ENCODE data around the gene STIM1.

Gene STIM1

DNA sequence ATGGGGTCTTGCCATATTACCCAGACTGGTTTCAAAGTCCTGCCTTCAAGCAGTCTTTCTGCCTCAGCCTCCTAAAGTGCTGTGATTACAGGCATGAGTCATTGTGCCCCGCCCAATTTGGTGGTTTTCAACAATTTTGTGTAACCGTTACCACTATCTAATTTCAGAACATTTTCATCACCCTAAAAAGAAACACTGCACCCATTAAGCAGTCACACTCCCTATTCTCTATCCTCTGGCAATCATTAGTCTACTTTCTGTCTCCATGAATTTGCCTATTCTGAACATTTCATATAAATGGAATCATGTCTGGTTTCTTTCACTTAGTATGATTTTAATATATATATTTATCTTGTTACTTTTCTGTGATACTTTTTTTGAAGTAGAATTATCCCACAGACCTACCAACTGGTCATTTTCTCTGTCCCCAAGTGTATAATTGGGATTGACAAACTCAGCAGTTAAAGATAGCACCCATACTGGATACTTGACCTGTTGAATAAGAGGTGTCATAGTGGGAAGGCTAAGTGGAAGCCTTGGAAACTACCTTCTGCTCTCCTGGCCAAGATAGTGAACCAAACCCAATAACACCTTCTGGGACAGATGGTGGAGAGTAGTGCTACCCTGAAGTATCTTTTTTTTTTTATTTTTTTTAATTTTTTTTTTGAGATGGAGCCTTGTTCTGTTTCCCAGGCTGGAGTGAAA is 64.8 kb downstream of the STIM1 start:
- peak; percentile 38 to 68 (median 66) for DNase-seq

DNA sequence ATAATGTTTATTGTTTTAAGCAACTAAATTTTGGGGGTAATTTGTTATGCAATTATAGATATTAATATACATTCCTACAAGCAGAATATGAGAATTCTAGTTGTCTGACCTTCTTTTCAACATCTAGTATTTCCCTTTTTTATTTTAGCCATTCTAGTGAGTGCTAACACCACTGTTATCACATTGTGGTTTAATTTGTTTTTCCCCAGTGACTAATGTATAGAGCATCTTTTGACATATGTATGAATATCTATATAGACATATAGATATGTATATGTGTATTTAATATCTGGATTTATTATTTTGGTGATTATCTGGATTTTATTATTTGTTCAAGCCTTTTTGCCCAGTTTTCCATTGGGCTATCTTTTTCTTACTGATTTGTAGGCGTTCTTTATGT is 66.6 kb downstream of the STIM1 start:
- no peak for DNase-seq

DNA sequence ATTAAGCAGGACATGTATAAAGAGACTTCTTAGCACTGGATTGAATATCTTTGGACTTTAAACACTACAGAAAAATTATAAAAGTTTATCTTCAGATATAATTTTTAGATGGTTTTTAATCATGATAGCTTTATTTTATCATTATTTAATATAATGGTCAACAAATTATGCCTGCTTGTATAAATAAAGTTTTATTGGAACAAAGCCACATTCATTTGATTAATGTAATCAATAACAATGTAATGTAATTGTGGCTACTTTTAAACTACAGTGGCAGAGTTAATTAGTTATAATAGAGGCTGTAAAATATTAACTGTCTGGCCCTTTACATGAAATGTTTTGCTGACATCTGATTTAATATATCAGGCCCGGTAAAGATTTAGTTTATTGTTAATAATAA is 70.0 kb downstream of the STIM1 start:
- no peak for DNase-seq

DNA sequence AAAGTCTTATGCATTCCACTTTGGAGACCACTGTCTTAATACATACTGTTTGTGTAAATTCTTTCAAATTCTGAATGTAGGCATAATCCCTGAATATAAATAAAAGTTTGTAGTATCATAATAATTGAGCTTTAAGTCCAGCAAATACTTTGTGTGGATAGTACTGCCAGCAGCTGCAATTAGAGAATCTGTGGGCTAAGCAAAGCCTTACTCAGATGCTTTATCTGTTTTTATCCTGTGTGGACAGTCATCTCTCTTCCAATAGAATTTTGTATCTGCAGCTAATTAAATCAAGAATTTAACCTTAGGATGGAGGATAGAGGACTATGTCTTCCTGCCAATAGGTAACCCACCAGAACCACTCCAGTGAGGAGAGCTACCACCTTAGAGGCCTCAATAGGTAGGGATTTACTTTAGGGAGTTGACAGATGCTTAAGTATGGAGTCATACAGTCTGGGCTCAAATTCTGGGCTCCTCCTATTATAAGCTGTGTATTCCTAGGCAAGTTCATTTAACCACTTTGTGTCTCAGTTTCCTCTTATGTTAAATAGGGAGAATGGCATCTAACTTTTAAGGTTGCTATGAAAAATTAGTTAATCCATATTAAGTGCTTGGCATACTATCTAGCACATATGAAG is 71.1 kb downstream of the STIM1 start:
- DNase-seq = no peak

DNA sequence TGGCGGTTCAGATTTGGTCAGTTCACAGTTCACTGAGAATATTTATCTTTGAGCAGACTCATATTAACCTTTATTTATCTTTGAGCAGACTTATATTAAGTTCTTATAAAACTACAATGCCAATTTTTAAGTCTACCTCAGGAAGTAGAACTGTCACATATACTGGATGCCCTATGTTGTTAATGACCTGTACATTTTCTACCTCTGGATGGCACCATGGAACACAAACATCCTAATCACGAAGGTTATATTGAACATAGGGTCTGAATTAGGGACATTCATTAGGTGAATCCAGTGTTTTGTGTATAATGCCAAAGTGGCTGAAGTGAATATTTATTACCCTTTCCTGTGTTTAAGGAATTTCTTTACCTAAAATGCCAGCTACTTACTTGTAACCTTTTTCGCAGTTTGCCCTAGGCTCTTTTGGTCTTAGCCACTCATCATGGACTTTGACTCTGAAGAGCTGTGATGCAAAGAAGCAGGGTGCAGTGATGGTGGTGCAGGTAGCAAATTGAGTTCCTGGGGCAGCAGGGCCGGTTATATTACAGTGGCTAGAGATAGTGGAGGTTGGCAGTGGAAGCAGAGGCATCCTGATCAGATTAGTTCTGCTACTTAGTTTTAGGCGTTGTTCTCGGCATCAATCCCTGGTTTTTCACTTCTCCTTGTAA is 71.8 kb downstream of the STIM1 start:
- no peak for DNase-seq

DNA sequence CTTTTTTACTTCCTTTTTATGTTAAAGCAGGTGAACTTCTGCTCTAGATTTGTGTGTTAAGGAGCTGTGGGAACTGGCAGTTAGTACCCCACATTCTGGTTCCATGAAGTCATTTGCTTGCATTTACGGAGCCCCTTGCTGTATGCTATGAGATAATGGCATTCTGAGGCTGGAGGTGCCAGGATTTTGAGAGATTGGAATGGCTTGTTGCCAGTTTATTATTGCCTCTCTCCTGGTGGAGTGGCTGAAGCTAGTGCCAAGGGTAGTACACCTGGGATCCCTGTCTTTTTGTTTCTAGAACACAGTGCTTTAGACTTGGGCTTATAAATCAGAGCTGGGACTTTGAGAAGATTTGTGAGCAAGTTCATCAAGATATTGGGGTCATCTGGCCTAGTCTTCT is 73.8 kb downstream of the STIM1 start:
- no peak for DNase-seq

DNA sequence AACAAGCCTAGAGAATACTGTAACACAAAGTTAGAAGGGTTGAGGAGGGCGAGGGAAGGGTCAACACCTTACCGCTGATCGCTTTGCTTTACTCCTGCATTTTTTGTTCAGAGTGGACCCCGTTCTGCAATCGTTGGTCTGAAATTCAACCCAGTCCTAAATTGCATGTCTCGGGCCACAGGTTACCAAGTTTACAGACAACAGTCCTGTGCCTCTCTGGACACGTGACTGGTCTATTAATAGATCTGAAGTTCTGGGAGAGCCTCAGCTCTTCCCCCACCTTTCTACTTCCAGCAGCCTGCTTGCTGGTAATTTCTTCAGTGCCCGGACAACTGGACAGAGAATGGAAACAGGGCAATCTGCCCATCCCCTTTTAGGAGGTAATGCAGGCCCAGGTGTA is 74.2 kb downstream of the STIM1 start:
- DNase-seq = no peak

DNA sequence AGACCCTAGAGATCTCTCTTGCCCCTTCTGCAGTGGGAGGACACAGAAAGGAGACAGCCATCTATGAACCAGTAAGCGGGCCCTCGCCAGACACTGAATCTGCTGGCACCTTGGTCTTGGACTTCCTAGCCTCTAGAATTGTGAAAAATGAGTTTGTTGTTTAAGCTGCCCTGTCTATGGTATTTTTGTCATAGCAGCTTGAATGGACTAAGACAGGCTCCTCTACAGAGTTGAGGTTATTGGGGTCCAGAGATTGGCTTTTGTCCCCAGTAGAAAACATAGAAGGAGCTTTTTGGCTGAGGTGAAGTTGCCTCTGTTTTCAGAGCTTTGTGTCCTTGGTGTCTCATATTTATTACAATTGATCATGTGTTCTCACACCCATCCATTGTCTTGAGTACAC is 77.2 kb downstream of the STIM1 start:
- DNase-seq = no peak

DNA sequence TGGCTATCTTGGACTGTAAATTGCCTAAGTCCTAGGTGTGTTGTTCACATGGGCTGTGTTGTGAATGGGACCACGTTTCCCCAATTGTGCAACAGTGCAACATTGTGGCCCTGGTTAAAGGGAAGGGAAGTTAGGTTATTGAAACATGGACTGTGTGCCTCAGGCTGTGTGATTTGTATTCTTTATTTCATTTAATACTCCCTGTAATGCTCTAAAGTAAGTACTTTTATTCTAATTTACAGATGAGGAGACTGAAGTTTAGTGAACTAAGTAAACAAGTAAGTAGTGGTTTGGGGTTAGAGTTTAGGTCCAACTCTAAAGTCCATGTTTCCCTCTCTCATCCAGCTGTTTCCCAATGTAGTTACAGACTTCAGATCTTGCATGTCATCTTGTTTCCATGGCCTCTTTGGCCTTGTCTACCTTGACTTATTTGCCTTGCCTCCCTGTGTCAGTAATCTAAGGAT is 77.7 kb downstream of the STIM1 start:
- peak; percentile 8 to 32 (median 21) for DNase-seq

DNA sequence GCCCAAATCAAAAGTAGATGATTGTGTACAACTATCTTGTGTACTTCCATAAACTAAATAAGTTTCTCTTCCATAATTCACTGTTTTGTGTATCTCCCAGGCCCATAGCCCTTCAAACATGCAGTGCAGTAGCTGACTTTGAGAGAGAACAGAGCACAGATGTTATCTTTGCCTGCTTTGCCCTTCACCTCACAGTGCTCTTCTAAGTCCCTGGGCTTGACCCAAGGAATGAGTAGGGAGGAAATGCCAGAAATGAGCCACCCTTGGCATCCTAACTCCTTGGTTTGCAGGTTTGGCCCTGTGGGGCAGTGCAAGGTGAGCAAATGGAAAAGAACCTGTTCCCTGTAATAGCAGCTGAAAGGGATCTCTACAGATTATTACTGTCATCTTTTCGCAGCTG is 79.2 kb downstream of the STIM1 start:
- no peak for DNase-seq

DNA sequence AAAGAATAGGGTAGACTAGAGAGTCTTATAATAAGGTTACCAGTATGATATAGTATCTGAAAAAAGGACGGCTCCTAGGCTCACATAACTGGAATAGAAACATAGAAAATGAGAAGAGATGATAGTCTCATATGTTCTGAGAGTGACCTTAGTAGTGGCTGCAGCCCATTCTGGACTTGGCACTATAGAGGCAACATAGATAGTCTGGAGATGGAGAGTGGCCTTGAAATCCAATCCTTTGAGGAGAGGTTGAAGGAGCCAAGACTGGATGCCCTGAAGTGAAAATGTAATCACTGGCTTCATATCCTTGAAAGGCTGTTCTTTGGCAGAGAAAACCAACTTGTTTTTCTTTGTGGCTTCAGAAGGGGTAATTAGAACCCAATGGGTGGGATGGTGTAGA is 81.1 kb downstream of the STIM1 start:
- no peak for DNase-seq

DNA sequence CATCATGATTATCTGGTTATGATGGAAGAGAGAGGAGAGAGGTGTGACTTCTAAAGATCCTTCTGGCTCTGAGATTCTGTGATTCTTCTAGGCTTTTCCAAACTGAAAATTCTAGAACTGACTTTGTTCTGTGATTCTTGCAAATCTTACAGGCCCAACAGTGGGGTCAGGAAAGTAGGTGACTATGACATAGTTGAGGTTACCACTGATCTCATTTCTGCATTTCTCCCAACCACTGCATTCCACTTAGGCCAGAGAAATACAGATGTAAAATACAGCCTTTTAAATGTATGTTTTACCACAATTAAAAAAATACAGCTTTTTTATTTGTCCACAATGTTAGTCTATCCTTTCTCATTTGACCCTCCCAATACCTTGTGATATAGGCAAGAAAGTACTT is 83.7 kb downstream of the STIM1 start:
- DNase-seq = peak; percentile 11 to 39 (median 24)

DNA sequence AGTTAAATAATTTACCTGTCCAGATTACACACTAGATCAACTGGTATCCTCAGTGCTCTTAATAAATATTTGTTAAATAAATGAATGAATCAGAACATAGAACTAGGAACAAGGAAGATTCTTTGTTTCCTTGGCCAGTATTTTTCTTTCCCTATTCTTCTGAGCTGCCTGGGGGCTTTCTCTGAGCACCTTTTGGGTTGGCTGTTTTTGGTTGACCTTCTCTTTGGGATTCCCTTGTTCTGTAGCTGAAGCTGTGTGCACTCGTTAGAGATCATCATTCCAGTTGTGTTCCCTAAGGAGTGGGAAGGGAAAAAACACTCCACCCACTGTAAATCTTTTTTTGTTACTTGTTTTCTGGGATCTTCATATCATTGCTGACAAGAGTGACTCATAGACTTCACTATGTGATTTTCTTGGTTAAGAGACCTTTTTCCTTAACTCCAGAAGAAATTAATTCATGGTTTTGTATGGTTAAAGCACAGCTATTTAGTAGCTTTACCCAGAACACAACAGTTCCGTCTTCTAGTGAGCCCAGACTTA is 84.3 kb downstream of the STIM1 start:
- DNase-seq = no peak

DNA sequence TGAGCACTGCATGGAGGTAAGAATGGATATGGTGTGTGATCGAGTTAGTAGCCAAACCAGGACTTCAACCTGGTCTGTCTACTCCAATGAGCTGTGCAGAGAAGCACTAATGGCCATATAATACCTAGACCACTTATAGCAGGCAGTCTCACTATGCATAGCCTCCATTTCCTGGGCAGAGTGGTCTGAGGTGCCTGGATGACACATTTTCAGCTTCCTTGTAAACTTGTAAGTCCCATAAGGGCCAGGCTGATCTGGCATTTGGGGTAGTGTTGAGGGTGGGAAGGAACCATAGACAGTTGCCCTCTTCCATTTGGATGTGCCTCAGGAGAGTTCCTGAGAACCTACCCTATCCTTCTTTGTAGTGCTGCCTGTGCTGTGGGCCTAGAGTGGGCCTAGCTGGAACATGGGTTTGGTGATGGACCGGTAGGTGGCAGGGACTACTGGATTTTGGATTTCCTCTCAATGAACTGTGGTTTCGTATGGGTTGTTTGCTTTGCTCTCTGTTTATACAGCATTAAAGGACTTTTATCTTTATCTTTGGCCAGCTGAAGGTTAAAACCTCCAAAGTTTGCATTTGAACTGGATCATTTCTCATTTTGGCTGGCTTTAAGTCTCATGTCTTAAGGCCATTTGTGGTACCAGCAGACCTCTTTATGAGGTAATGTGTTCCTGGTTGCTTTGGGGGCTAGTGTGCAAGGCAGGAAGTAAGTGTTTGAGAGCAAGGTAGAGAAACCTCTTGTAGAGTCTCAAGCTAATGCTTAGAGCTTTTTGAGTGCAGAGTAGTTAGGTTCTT is 86.9 kb downstream of the STIM1 start:
- DNase-seq = no peak

DNA sequence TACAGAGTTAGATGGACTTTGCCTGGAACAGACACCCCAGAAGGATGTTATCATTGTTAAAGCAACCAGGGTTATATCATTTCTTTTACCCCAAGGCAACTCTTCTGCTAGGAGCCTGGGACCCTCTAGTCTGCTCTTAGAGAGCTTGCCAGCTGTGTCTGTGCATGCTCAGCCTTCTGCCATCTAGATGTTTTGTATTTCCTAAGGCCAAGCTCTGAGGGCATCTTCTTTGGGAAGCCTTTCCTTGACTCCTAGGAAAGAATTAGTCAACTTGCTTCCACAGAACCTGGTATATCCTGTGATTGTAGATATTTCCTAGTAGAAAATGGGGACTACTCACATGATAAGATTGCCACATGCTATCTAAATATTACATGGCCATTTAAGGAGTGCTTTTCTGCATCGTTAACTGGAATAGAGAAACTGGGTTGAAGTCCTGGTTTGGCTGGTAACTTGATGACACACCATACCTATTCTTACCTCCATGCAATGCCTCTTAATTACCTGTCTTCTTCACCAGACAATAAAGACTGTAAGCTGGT is 87.6 kb downstream of the STIM1 start:
- DNase-seq = peak in 3 of 4 experiments; percentile 10 to 44 (median 16)

DNA sequence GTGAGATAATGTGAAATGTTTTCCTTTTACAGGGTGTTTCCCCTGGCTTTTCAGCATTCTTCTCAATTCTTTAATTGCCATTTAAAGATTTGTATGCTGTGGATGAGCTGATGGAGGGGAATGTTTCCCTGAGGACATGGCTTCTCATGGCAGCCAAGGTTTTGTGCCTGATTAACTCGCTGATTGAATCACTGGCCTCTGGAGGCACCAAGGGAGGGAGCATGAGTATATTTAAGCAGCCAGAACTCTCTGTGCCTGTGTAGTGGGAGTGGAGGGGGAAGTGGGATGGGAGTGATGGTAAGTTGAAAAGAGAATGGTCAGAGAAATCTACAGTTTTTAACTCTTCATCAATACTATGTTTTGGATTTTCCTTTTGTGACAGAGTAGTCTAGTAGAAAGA is 88.7 kb downstream of the STIM1 start:
- no peak for DNase-seq

DNA sequence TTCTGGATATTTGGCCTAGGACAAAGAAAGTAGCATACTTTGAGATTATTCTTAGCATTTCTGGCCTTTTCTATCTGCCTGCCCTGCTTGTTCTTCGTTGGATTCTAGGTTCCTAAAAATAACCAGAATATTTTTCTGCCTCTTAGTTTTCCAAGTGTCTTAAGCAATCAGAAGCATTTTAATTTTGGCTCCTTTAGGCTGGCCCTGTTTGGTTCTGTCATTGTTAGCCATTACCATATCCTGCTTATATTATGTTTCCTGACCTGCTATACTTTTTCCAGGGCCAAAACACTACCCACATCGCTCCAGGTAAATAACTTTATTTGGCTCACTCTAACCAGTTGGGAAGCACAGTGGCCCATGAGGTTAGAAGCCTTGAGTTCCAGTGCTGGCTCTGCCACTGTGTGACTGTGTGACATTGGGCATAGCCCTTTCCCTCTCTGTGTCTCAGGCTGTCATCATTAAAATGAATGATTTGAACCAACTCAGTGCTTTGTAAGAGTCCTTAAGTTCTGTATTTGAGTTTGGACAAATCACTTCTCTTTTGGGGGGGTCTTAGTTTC is 91.1 kb downstream of the STIM1 start:
- DNase-seq = peak in 1 of 4 experiments; percentile 5

DNA sequence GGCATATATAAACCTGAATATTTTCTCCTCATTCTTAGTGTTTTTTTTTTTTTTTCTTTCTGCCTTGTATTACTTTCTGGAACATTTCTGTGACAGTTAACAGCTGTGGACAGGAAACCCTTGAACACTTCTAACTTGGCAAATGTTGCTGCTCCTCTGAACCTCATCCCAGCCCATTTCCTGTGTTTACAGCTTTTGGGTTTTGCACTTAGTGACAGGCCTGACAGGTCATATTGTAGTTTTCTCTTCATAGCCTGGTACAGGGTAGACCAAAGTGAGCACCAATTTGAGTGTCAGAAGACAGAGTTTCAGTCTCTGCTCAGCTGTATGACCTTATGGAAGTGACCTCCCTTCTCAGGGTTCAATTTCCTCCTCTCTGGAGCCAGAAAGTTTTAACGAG is 91.6 kb downstream of the STIM1 start:
- peak in 1 of 4 experiments; percentile 15 for DNase-seq

DNA sequence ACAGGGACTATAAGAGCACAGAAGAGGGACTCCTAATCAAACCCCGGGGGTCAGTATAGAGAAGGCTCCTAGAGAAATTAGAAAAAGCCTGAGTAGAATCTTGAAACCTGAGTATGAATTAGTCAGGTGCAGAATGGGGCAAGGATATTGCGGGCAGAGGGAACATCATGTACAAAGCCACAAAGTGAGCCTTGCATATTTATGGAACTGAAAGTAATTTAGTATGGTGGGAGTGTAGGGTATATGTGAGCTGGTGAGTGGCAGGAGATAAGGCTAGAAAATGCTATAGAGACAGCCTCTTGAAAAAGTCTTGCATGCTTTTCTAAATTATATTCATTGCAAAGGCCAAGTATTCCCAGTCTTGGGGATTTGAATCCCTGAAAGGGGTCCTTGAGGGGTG is 93.7 kb downstream of the STIM1 start:
- DNase-seq = peak in 2 of 4 experiments; percentile 8 to 20

DNA sequence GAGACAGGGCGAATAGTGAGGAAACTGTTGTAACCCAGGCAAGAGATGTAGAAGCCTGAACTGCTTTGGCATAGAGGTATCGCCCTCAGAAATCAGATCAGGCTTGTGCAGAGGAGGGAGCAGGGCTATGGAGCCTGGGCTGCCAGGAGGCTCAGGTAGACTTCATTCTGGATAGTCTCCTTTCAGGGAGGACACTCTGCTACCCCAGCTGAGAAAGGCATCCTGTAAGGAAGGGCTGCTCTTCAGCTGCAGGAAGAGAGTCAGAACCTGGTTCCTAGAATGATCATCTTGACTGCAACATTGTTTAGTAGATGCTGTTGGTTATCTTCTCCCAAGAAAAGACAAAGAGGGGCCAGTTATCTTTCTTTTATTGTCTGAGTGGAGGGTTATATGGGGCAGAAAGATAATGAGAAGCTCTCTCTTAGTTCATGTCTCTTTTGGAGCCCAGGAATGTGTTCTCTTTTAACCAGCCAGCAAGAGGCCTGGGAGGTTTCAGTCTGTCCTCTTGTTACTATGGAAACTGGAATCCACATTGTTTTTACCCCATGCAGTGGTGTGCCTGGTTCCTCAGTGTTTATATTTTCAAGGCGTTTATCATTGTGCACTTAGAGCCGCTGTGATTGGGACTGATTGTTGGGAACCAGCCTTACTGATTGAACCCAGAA is 95.7 kb downstream of the STIM1 start:
- DNase-seq = no peak

DNA sequence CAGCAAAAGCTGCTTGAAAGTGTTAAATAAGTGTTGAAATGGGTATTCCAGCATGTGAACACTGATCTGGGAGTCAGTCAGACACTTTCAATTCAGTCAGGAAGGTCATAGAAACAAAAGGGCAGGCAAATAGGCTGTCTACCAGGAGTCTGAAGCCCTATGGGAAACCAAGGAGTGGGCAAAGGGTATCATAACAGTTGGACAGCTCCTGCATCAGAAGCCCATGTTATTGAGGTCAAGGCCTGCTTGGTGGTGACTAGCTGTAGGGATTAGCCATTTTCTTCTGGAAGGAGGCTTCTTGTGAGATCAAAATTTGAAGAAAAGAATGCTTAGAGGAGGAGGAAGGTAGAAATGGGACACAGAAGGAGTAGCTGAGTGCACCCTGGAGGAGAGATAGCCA is 97.3 kb downstream of the STIM1 start:
- DNase-seq = no peak

DNA sequence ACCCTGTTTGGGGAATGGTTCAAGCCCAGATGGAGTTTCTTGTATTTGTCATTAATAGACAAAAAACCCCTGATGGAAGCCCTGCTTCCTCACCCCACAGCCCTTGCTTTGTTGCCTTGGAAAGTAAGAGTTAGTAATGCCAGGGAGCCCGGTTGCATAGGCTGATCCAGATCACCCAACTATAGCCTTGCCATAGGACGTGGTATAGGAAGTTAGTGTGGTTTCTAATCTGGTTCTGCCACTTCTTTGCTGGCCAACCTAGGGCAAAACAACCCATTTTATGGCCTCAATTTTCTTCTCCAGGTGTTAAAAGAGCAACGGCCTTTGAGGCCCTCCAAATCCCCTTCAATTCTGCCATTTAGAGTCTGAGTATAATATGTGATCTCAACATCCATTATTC is 97.9 kb downstream of the STIM1 start:
- DNase-seq = no peak
